SK-N-SH (cell line): ENCODE data around the gene PDZD2. TPM values are rescaled to one million over a fixed set of nuclear protein-coding genes. Genes with fewer than 3 reads are reported as not detected.

ENCODE experiments used
- CTCF ChIA-PET: fragments of 300-600, 350-600 bp; formaldehyde crosslinking; extraction: SDS; loops from one replicate; lab custom pipeline; 2021; lab: Yijun Ruan, JAX
- POLR2A ChIA-PET: fragments of 350-600 bp; sonication (Branson Sonifier 250); formaldehyde crosslinking; extraction: SDS; loops from one replicate; lab custom pipeline; 2020; ENCODE audit warnings: antibody characterized with exemption, inconsistent platforms; lab: Yijun Ruan, JAX
- DNase-seq: peaks from one replicate; pipeline ENCODE4 v3.0.0; 2012
- H2AFZ ChIP-seq: fragments of 200-600 bp; sonication (generic); 2 replicates; pipeline ENCODE4 v1.8.1; 2016; ENCODE audit warnings: antibody characterized with exemption, mild to moderate bottlenecking, low read depth
- H3F3A ChIP-seq: fragments of 200-600 bp; sonication (generic); replicated peaks from 2 replicates; pipeline ENCODE3; 2016; ENCODE audit warnings: antibody characterized with exemption, mild to moderate bottlenecking; ENCODE audit not compliant: insufficient read depth
- H3K27ac ChIP-seq, 2 experiments: fragments of 200-500 bp in 1 of 2; fragments of 200-600 bp in 1 of 2; sonication (Bioruptor generic) in 1 of 2; sonication (generic), shearing (Covaris generic) in 1 of 2; 2 replicates each; pipeline versions ENCODE4 v1.5.1 to v1.6.1; 2014 to 2016; ENCODE audit warnings: low read depth in 2 of 2, inconsistent platforms in 1 of 2, low read length in 1 of 2, mild to moderate bottlenecking in 1 of 2, mixed read lengths in 1 of 2
- H3K27me3 ChIP-seq: fragments of 200-600 bp; sonication (generic), shearing (Covaris generic); 2 replicates; pipeline ENCODE4 v1.6.1; 2016; ENCODE audit warnings: mixed run types; ENCODE audit not compliant: insufficient read depth
- H3K36me3 ChIP-seq, 2 experiments: fragments of 200-500 bp in 1 of 2; fragments of 200-600 bp in 1 of 2; sonication (Bioruptor generic) in 1 of 2; sonication (generic) in 1 of 2; replicated peaks in 1 of 2; 2 replicates each; pipeline versions ENCODE3 to v1.5.1; 2014 to 2016; ENCODE audit warnings: low read length in 1 of 2, mild to moderate bottlenecking in 1 of 2; ENCODE audit not compliant: insufficient read depth in 2 of 2, control insufficient read depth in 1 of 2
- H3K4me1 ChIP-seq, 2 experiments: fragments of 200-500 bp in 1 of 2; fragments of 200-600 bp in 1 of 2; sonication (Bioruptor generic) in 1 of 2; sonication (generic), shearing (Covaris generic) in 1 of 2; 2 replicates each; pipeline versions ENCODE4 v1.5.1 to v1.6.1; 2014 to 2016; ENCODE audit warnings: low read depth in 1 of 2, low read length in 1 of 2, mixed run types in 1 of 2; ENCODE audit not compliant: insufficient read depth in 2 of 2, control insufficient read depth in 1 of 2
- H3K4me2 ChIP-seq: fragments of 200-600 bp; sonication (generic), shearing (Covaris generic); 2 replicates; pipeline ENCODE4 v1.6.1; 2017; ENCODE audit warnings: mixed run types
- H3K4me3 ChIP-seq, 2 experiments: fragments of 200-500 bp in 1 of 2; fragments of 200-600 bp in 1 of 2; sonication (Bioruptor generic) in 1 of 2; sonication (generic), shearing (Covaris generic) in 1 of 2; 2 replicates each; pipeline versions ENCODE4 v1.5.1 to v1.8.1; 2014 to 2016; ENCODE audit warnings: low read depth in 2 of 2, inconsistent platforms in 1 of 2, low read length in 1 of 2, mild to moderate bottlenecking in 1 of 2, mixed read lengths in 1 of 2, moderate library complexity in 1 of 2
- H3K79me2 ChIP-seq: fragments of 200-600 bp; sonication (generic); 2 replicates; pipeline ENCODE4 v1.8.1; 2017; ENCODE audit warnings: mild to moderate bottlenecking; ENCODE audit not compliant: insufficient read depth
- H3K9ac ChIP-seq: fragments of 200-600 bp; sonication (generic); 2 replicates; pipeline ENCODE4 v1.6.1; 2017; ENCODE audit warnings: mixed run types
- H3K9me2 ChIP-seq: fragments of 200-600 bp; sonication (generic); 2 replicates; pipeline ENCODE4 v1.6.1; 2017; ENCODE audit warnings: mixed run types
- H3K9me3 ChIP-seq: fragments of 200-600 bp; sonication (generic); 2 replicates; pipeline ENCODE4 v1.6.1; 2017; ENCODE audit warnings: mixed run types, mild to moderate bottlenecking, moderate library complexity
- H4K20me1 ChIP-seq: fragments of 200-600 bp; sonication (generic); 2 replicates; pipeline ENCODE4 v1.6.1; 2017; ENCODE audit warnings: mild to moderate bottlenecking, mixed run types; ENCODE audit not compliant: insufficient read depth
- CHD2 ChIP-seq: fragments of 150-350 bp; IDR thresholded peaks from 2 replicates; pipeline ENCODE4 v1.6.1; 2018; ENCODE audit warnings: low read length; ENCODE audit not compliant: partially characterized antibody
- EP300 ChIP-seq, 2 experiments: IDR thresholded peaks; 2 replicates each; pipeline versions ENCODE4 v1.4.0 to v1.6.1; 2012; ENCODE audit warnings: borderline replicate concordance in 1 of 2, low read depth in 1 of 2, low read length in 1 of 2
- EZH2phosphoT487 ChIP-seq: fragments of 200-600 bp; sonication (generic); IDR thresholded peaks from 2 replicates; pipeline ENCODE4 v1.6.1; 2017; ENCODE audit warnings: low read depth, mixed run types, mild to moderate bottlenecking, antibody characterized with exemption, moderate library complexity, borderline replicate concordance
- FOSL2 ChIP-seq: IDR thresholded peaks from 2 replicates; pipeline ENCODE4 v1.4.0; 2012; ENCODE audit warnings: low read depth, mild to moderate bottlenecking, moderate library complexity, borderline replicate concordance
- FOXJ3 ChIP-seq: sonication (generic); formaldehyde crosslinking; IDR thresholded peaks from 2 replicates; pipeline ENCODE4 v1.5.1; 2020; ENCODE audit warnings: mild to moderate bottlenecking, missing genetic modification reagents
- FOXM1 ChIP-seq: IDR thresholded peaks from 2 replicates; pipeline ENCODE4 v1.4.0; 2012; ENCODE audit warnings: low read depth, mild to moderate bottlenecking
- GATA2 ChIP-seq: sonication (generic); formaldehyde crosslinking; IDR thresholded peaks from 2 replicates; pipeline ENCODE4 v1.5.0; 2020; ENCODE audit warnings: mild to moderate bottlenecking, missing genetic modification reagents
- MAX ChIP-seq: IDR thresholded peaks from 2 replicates; pipeline ENCODE4 v1.4.0; 2012; ENCODE audit warnings: low read depth
- MXI1 ChIP-seq: IDR thresholded peaks from 2 replicates; pipeline ENCODE4 v1.6.1; 2012; ENCODE audit warnings: mild to moderate bottlenecking, low read depth, low read length, improper control_type of control experiment
- NFIC ChIP-seq: IDR thresholded peaks from 2 replicates; pipeline ENCODE4 v1.4.0; 2012; ENCODE audit warnings: borderline replicate concordance
- NRF1 ChIP-seq: IDR thresholded peaks from 2 replicates; pipeline ENCODE4 v1.6.1; 2012; ENCODE audit warnings: low read depth, mild to moderate bottlenecking, low read length
- PBX3 ChIP-seq: IDR thresholded peaks from 2 replicates; pipeline ENCODE4; 2012
- POLR2AphosphoS5 ChIP-seq: IDR thresholded peaks from 2 replicates; pipeline ENCODE4 v1.6.1; 2012; ENCODE audit warnings: low read depth, low read length
- REST ChIP-seq: IDR thresholded peaks from 2 replicates; pipeline ENCODE4 v1.6.1; 2012; ENCODE audit warnings: mild to moderate bottlenecking, low read depth, low read length, moderate library complexity
- RXRA ChIP-seq: IDR thresholded peaks from 2 replicates; pipeline ENCODE4 v1.4.0; 2012; ENCODE audit warnings: low read depth, mild to moderate bottlenecking, borderline replicate concordance
- SIN3A ChIP-seq: IDR thresholded peaks from 2 replicates; pipeline ENCODE4 v1.6.1; 2012; ENCODE audit warnings: low read depth, mild to moderate bottlenecking, low read length, moderate library complexity, borderline replicate concordance
- TCF12 ChIP-seq: IDR thresholded peaks from 2 replicates; pipeline ENCODE4 v1.4.0; 2012
- WGBS: methylation state at CpG from one replicate; pipeline ENCODE4 v1.1.6; 2017; ENCODE audit warnings: low lambda C conversion rate; 5-methylcytosine and 5-hydroxymethylcytosine counted together
- polyA plus RNA-seq, 3 experiments: library from polyadenylated mRNA; depleted of rRNA; stranded (reverse); fragments of >200 nt; gene quantifications; 2 replicates each; pipeline ENCODE4 v1.2.3, GENCODE V29; 2012

PDZD2 gene
- polyA plus RNA-seq, 1 of the 3 experiments (the other 2 are of a cell fraction): 0.13 TPM

GRCh38 chr5:32153723-32154122 is 514.8 kb downstream of the PDZD2 start:
- H4K20me1 ChIP-seq: peaks cover 98% of the 10 kb centered on the region
- peak overlapping the region in 1 of 2 experiments; percentile 13; a peak in 1 of 4 replicates for H3K27ac ChIP-seq
- CTCF ChIA-PET: no interaction called here
- peaks cover 5 to 11% of the 10 kb centered on the region in 2 experiments; a peak in 3 of 4 replicates for H3K4me1 ChIP-seq
- WGBS: 71% methylated on average over 3 of the region's 3 CpGs
- H3K9me3 ChIP-seq: no peaks in the 10 kb centered on the region
- TF ChIP-seq CHD2 (no peak), REST (no peak), FOSL2 (no peak), MXI1 (no peak), SIN3A (no peak), NFIC (no peak), TCF12 (no peak), PBX3 (no peak), MAX (no peak), EZH2phosphoT487 (no peak), GATA2 (no peak), RXRA (no peak), POLR2AphosphoS5 (no peak), NRF1 (no peak), FOXJ3 (CRISPR knock-in tag) (no peak), EP300 (IDR thresholded peaks at IDR 0.05; ENCODE audit: borderline replicate concordance in 1 of 2, low read depth in 1 of 2, low read length in 1 of 2) (no peak), FOXM1 (no peak)
- TF ChIP-seq, all 33 proteins: peak for 0
- peaks cover 0 to 18% of the 10 kb centered on the region in 2 experiments for H3K36me3 ChIP-seq
- DNase-seq: no peak
- H3F3A ChIP-seq: peaks cover 6% of the 10 kb centered on the region
- H3K9ac ChIP-seq: no peak overlapping the region
- POLR2A ChIA-PET: no interaction called here
- no peak overlapping the region for H2AFZ ChIP-seq
- H3K27me3 ChIP-seq: no peaks in the 10 kb centered on the region
- H3K4me2 ChIP-seq: peak overlapping the region; percentile 20; the same call in 1 of the 2 replicates
- H3K79me2 ChIP-seq: peaks cover 98% of the 10 kb centered on the region
- H3K4me3 ChIP-seq: no peak overlapping the region
- H3K9me2 ChIP-seq: no peaks in the 10 kb centered on the region
